GM19395 (cell line): ENCODE data around the gene ZNF724.
"Not testable (repeated sequence)": the region's sequence is repeated elsewhere in the genome, so short reads cannot be mapped to it uniquely, and the experiment has no call there.

ENCODE experiments used
- ATAC-seq: cut with Tn5 transposase; IDR thresholded peaks from one replicate; pipeline ENCODE4 v1.9.1; 2021; ENCODE audit warnings: mild to moderate bottlenecking, moderate library complexity; ENCODE audit not compliant: unreplicated experiment

The ZNF724 gene

DNA sequence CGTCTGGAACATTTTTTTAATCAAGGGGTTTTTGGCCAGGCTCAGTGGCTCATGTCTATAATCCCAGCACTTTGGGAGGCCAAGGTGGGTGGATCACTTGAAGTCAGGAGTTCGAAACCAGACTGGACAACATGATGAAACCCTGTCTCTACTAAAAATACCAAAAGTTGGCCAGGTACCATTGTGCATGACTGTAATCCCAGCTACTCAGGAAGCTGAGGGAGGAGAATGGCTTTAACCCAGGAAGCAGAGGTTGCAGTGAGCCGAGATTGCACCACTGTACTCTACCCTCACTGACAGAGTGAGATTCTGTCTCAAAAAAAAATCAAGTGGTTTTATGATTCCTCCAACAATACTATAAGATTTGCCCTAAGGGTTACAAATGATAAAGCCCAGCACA, 3.1 kb upstream of the ZNF724 start:
- not testable (repeated sequence) for ATAC-seq

DNA sequence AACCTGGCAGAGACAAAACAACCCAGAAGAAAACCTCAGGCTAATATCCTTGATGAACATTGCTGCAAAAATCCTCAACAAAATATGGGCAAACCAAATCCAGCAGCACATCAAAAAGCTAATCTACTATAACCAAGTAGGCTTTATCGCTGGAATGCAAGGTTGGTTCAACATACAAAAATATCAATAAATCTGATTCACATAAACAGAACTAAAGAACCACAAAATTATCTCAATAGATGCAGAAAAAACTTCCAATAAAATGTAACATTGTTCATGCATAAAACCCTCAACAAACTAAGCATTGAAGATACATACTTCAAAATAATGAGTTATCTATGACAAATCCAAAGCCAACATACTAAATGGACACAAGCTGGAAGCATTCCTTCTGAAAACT, 8.8 kb downstream of the ZNF724 start:
- no peak for ATAC-seq

- ATAC-seq = no peak
Measured at GRCh38 chr19:23222998-23223652, 27.1 kb downstream of the ZNF724 start.

DNA sequence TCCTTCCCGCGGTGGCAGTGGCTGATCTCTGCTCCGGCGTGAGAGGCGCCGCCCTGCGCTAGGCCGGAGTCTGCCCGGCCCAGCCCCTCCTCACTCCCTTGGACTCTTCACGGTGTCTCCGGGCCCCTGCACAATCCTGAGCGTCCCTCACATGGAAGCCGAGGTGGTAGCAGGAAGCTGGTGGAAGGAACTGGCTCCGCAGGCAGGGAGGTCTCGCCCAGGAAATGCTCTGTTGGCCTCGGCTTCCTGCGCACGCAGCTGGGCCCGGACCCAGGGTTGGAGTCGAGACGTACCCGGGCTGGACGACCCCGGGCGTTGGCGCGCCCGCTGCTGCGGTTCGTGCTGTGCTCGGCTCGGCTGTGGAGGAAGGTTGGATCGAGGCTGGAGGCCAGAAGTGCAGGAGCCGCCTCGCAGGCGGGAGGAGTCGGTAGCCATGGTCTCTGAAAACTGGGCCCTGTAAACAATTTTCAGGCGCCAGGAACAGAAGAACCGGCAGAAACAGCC, 46.3 kb downstream of the ZNF724 start:
- no peak for ATAC-seq

GRCh38 chr19:23190341-23190740, 59.9 kb downstream of the ZNF724 start:
- ATAC-seq = no peak

DNA sequence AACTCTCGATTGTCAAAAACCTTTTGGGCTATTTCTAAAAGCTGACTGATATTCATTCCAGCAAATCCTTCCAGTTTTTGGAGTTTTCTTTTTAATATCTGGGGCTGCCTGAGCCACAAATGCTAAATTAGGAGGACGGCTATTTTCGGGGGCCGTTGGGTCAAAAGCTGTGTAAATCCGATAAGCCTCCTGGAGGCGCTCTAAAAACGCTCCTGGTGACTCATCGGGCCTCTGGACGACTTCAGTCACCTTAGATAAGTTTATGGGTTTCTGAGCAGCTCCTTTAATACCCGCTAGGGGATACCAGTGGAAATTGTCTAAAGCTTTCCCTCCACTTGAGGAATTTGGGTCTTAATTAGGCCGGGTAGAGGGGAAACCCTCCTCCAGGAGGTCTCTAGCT, 66.9 kb downstream of the ZNF724 start:
- ATAC-seq = no peak
